Bronchial epithelial cell (primary cell): ENCODE data around the gene LRGUK. TPM values are rescaled to one million over a fixed set of nuclear protein-coding genes. Genes with fewer than 3 reads are reported as not detected.

ENCODE experiments used
- DNase-seq: peaks from one replicate; pipeline ENCODE4 v3.0.0-alpha.2; 2010; ENCODE audit warnings: low read depth
- FAIRE-seq: peaks from 2 replicates; lab custom pipeline; 2011; peaks lifted over from hg19 to GRCh38; lab: Jason Lieb, UNC
- H3K27me3 ChIP-seq: 2 replicates; pipeline ENCODE4 v1.5.1; 2011; ENCODE audit warnings: low read length; ENCODE audit not compliant: control insufficient read depth, insufficient read depth
- H3K36me3 ChIP-seq: 2 replicates; pipeline ENCODE4 v1.5.1; 2011; ENCODE audit warnings: low read length; ENCODE audit not compliant: control insufficient read depth, insufficient read depth
- H3K4me3 ChIP-seq: 2 replicates; pipeline ENCODE4 v1.5.1; 2011; ENCODE audit warnings: mild to moderate bottlenecking, low read depth, low read length, control low read depth
- CTCF ChIP-seq: IDR thresholded peaks from 2 replicates; pipeline ENCODE4 v1.5.1; 2011; ENCODE audit warnings: mild to moderate bottlenecking, moderate library complexity, low read length, control low read depth, inconsistent platforms; ENCODE audit not compliant: insufficient read depth, severe bottlenecking
- total RNA-seq: library from RNA; depleted of rRNA; stranded (reverse); fragments of >200 nt; gene quantifications from 2 replicates; pipeline ENCODE4 v1.2.1, GENCODE V29; 2014

Gene LRGUK
- total RNA-seq, 1 donor from 2014 or later = under 0.01 TPM

GRCh38 chr7:134311807-134312206 lies 184.7 kb downstream of the LRGUK start:
- FAIRE-seq = no peak
- no peaks in the 10 kb centered on the region for H3K27me3 ChIP-seq

GRCh38 chr7:134312717-134313116 lies 185.6 kb downstream of the LRGUK start:
- TF ChIP-seq CTCF = no peak
- H3K36me3 ChIP-seq = no peaks in the 10 kb centered on the region
- DNase-seq (no peak), FAIRE-seq (no peak)
- H3K27me3 ChIP-seq = no peaks in the 10 kb centered on the region
- no peak overlapping the region for H3K4me3 ChIP-seq

More at GRCh38 chr7:134311807-134312206, 184.7 kb downstream of the LRGUK start:
- TF ChIP-seq CTCF = no peak
- H3K4me3 ChIP-seq = no peak overlapping the region
- DNase-seq = no peak
- no peaks in the 10 kb centered on the region for H3K36me3 ChIP-seq

GRCh38 chr7:134313543-134313942 lies 186.4 kb downstream of the LRGUK start:
- Histone ChIP-seq H3K36me3 (no peaks in the 10 kb centered on the region), H3K27me3 (no peaks in the 10 kb centered on the region), H3K4me3 (no peak overlapping the region)
- TF ChIP-seq CTCF = no peak
- DNase-seq (no peak), FAIRE-seq (no peak)

Other genes starting within 250 kb of the LRGUK start
- 8.2 and 11.5 TPM in 2 replicates for gene SLC35B4, start 189.6 kb downstream of the LRGUK start, total RNA-seq